GM12878 (cell line): ENCODE measurements around the gene PTPRQ. TPM values are rescaled to one million over a fixed set of nuclear protein-coding genes. Genes with fewer than 3 reads are reported as not detected.

Source experiments
- ATAC-seq: fragments of 200-7000 bp; cut with Tn5 transposase; 3 replicates; pipeline ENCODE4 v1.9.1; 2020; ENCODE audit warnings: mild to moderate bottlenecking, moderate library complexity
- BruUV-seq: library from RNA; stranded (reverse); fragments of 400-500 nt; replicated peaks from 2 replicates; lab custom pipeline; 2021; lab: Mats Ljungman, UMichigan
- CTCF ChIA-PET: fragments of 300-600 bp; sonication (Branson Sonifier 250); formaldehyde crosslinking; extraction: SDS; loops from one replicate; lab custom pipeline; 2021; ENCODE audit warnings: inconsistent platforms; lab: Yijun Ruan, JAX
- POLR2A ChIA-PET: fragments of 350-600 bp; formaldehyde crosslinking; extraction: SDS; loops from one replicate; lab custom pipeline; 2021; ENCODE audit warnings: inconsistent platforms; lab: Charles Lee
- RAD21 ChIA-PET: fragments of 300-600 bp; sonication (Branson Sonifier 250); formaldehyde crosslinking; loops from one replicate; lab custom pipeline; 2023; ENCODE audit warnings: antibody characterized with exemption; ENCODE audit not compliant: unreplicated experiment; lab: Charles Lee
- SMC1A ChIA-PET: fragments of 300-600 bp; sonication (Branson Sonifier 250); formaldehyde crosslinking; loops from one replicate; lab custom pipeline; 2023; ENCODE audit not compliant: unreplicated experiment, uncharacterized antibody; lab: Charles Lee
- DNase-seq: peaks from one replicate; pipeline ENCODE4 v3.0.0-alpha.2; 2011; ENCODE audit warnings: low read depth, low spot score
- FAIRE-seq: peaks from 3 replicates; lab custom pipeline; 2011; peaks lifted over from hg19 to GRCh38; lab: Jason Lieb, UNC
- H2AFZ ChIP-seq: 2 replicates; pipeline ENCODE4 v1.6.0; 2011; ENCODE audit warnings: low read depth, low read length, control low read depth; ENCODE audit not compliant: control insufficient read depth
- H3K27ac ChIP-seq: 2 replicates; pipeline ENCODE4 v1.5.1; 2011; ENCODE audit warnings: control low read depth; ENCODE audit not compliant: control insufficient read depth, insufficient read depth
- H3K27me3 ChIP-seq, 2 experiments: replicated peaks in 1 of 2; 2 replicates each; pipeline versions ENCODE4 v1.6.0 to v1.6.1; 2011; ENCODE audit warnings: low read length in 1 of 2; ENCODE audit not compliant: control insufficient read depth in 2 of 2, insufficient read depth in 2 of 2
- H3K36me3 ChIP-seq, 2 experiments: 2 replicates each; pipeline ENCODE4 v1.5.1; 2011; ENCODE audit warnings: low read length in 1 of 2; ENCODE audit not compliant: control insufficient read depth in 2 of 2, insufficient read depth in 2 of 2
- H3K4me1 ChIP-seq: 2 replicates; pipeline ENCODE4 v1.6.1; 2011; ENCODE audit warnings: mild to moderate bottlenecking, low read length, moderate library complexity, mixed read lengths; ENCODE audit not compliant: control insufficient read depth, insufficient read depth
- H3K4me2 ChIP-seq: 2 replicates; pipeline ENCODE4 v1.6.0; 2011; ENCODE audit warnings: control low read depth; ENCODE audit not compliant: control insufficient read depth, insufficient read depth
- H3K4me3 ChIP-seq: fragments of 200-600 bp; sonication (generic); 2 replicates; pipeline ENCODE4 v1.5.1; 2016
- H3K79me2 ChIP-seq: 2 replicates; pipeline ENCODE4 v1.6.0; 2011; ENCODE audit warnings: low read length; ENCODE audit not compliant: control insufficient read depth, insufficient read depth
- H3K9ac ChIP-seq: 2 replicates; pipeline ENCODE4 v1.8.0; 2011; ENCODE audit warnings: low read length, control low read depth, mixed read lengths; ENCODE audit not compliant: control insufficient read depth, insufficient read depth
- H3K9me3 ChIP-seq: replicated peaks from 3 replicates; pipeline ENCODE4 v1.5.1; 2011; ENCODE audit warnings: mild to moderate bottlenecking, low read length; ENCODE audit not compliant: control insufficient read depth, insufficient read depth
- H4K20me1 ChIP-seq: 2 replicates; pipeline ENCODE4 v1.6.0; 2011; ENCODE audit not compliant: control insufficient read depth, insufficient read depth
- BCL11A ChIP-seq: IDR thresholded peaks from 2 replicates; pipeline ENCODE4 v1.6.1; 2011; ENCODE audit warnings: low read depth, low read length
- CEBPB ChIP-seq, 2 experiments: fragments of 150-350 bp in 1 of 2; IDR thresholded peaks; 2 replicates each; pipeline ENCODE4 v1.6.1; 2012 to 2014; ENCODE audit warnings: low read depth in 2 of 2, low read length in 2 of 2, borderline replicate concordance in 1 of 2, inconsistent platforms in 1 of 2
- CREB1 ChIP-seq: IDR thresholded peaks from 2 replicates; pipeline ENCODE4 v1.6.1; 2012; ENCODE audit warnings: low read depth, mild to moderate bottlenecking, inconsistent platforms
- IRF4 ChIP-seq: IDR thresholded peaks from 2 replicates; pipeline ENCODE4 v1.6.1; 2011; ENCODE audit warnings: low read depth, low read length
- NFYA ChIP-seq: IDR thresholded peaks from 2 replicates; pipeline ENCODE4 v1.6.1; 2011; ENCODE audit warnings: low read depth, mild to moderate bottlenecking, low read length, improper control_type of control experiment, borderline replicate concordance
- POLR2AphosphoS5 ChIP-seq: IDR thresholded peaks from 2 replicates; pipeline ENCODE4 v1.6.1; 2011; ENCODE audit warnings: mild to moderate bottlenecking, low read length, inconsistent platforms
- SREBF1 ChIP-seq: IDR thresholded peaks from 2 replicates; pipeline ENCODE4 v1.6.1; 2012; ENCODE audit warnings: mild to moderate bottlenecking, low read length
- YY1 ChIP-seq: IDR thresholded peaks from 2 replicates; pipeline ENCODE4 v1.6.1; 2011; ENCODE audit warnings: low read depth, mild to moderate bottlenecking, low read length
- ZNF24 ChIP-seq: fragments of 450-650 bp; IDR thresholded peaks from 2 replicates; pipeline ENCODE4 v1.6.1; 2017; ENCODE audit warnings: antibody characterized with exemption, mild to moderate bottlenecking
- WGBS: methylation state at CpG from one replicate; pipeline ENCODE4 v1.1.6; 2016; ENCODE audit warnings: low lambda C conversion rate; ENCODE audit not compliant: insufficient replicate concordance, insufficient coverage; ENCODE audit errors: missing lambda C conversion rate; 5-methylcytosine and 5-hydroxymethylcytosine counted together
- in situ Hi-C: fragments of 300-500 bp; cut with MboI; formaldehyde crosslinking; loops from 9 replicates; pipeline ENCODE4 v1.14.3; 2018; ENCODE audit warnings: mixed read lengths
- intact Hi-C: fragments of 100-400 bp; cut with micrococcal nuclease; formaldehyde crosslinking; loops from one replicate; pipeline ENCODE4 v1.14.2; 2022; ENCODE audit not compliant: unreplicated experiment
- polyA plus RNA-seq, 11 experiments: library from polyadenylated mRNA; depleted of rRNA in 4 of 11; unstranded in 6 of 11; stranded (reverse) in 5 of 11; fragments of >200 nt; fragmentation: Nextera tagmentation in 4 of 11; fragmentation: Illumina TruSeq in 1 of 11; extraction: Ambion mirVana in 4 of 11; extraction: Trizol in 1 of 11; gene quantifications; 1 replicate in 1 of 11; 2 replicates in 10 of 11; pipeline versions ENCODE4 v1.2.1 to v1.2.3, GENCODE V29; 2011 to 2016; ENCODE audit warnings: inconsistent platforms in 2 of 11, missing spikeins in 2 of 11, low read depth in 1 of 11
- total RNA-seq, 4 experiments: library from RNA; depleted of rRNA in 3 of 4; stranded (reverse); fragments of >200 nt in 3 of 4; fragmentation: Illumina TruSeq in 1 of 4; extraction: Trizol in 1 of 4; gene quantifications; 2 replicates each; pipeline versions ENCODE4 v1.2.1 to v1.2.3, GENCODE V29; 2013 to 2021
- TF ChIP-seq, protein P1 (sequence below): fragments of 150-350 bp; IDR thresholded peaks from 2 replicates; pipeline ENCODE4 v1.6.1; 2014; ENCODE audit warnings: mild to moderate bottlenecking, low read depth, low read length
- TF ChIP-seq, protein P2 (sequence below): fragments of 450-650 bp; formaldehyde crosslinking; IDR thresholded peaks from 2 replicates; pipeline ENCODE4 v1.4.0; 2020; ENCODE audit warnings: mild to moderate bottlenecking, moderate library complexity
- TF ChIP-seq, protein P3 (sequence below): fragments of 450-650 bp; formaldehyde crosslinking; IDR thresholded peaks from 2 replicates; pipeline ENCODE4 v1.5.0; 2022; ENCODE audit warnings: mild to moderate bottlenecking, missing genetic modification characterization

The PTPRQ gene
- total and polyA plus RNA-seq, 10 of the 15 experiments (the other 5 are each of a cell fraction or from before 2014, with no cell fraction given): 0.01 TPM; not detected in 9

GRCh38 chr12:80692114-80692513, 248.1 kb downstream of the PTPRQ start (continued):
- TF ChIP-seq CREB1 (no peak), CEBPB (IDR thresholded peaks at IDR 0.05; ENCODE audit: borderline replicate concordance in 1 of 2, low read depth in 2 of 2, low read length in 2 of 2) (no peak), SREBF1 (no peak)
- TF ChIP-seq, protein P1, sequence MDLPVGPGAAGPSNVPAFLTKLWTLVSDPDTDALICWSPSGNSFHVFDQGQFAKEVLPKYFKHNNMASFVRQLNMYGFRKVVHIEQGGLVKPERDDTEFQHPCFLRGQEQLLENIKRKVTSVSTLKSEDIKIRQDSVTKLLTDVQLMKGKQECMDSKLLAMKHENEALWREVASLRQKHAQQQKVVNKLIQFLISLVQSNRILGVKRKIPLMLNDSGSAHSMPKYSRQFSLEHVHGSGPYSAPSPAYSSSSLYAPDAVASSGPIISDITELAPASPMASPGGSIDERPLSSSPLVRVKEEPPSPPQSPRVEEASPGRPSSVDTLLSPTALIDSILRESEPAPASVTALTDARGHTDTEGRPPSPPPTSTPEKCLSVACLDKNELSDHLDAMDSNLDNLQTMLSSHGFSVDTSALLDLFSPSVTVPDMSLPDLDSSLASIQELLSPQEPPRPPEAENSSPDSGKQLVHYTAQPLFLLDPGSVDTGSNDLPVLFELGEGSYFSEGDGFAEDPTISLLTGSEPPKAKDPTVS: no peak

- CTCF ChIA-PET: interaction anchor here (0.7 to 1.1 kb wide), 2 partner anchors 10 to 13 kb away, joined by 3 read pairs; no protein-coding TSS in a partner anchor
- no TSS peak for BruUV-seq
- H3K79me2 ChIP-seq: no peaks in the 10 kb centered on the region
- TF ChIP-seq IRF4: no peak
- TF ChIP-seq POLR2AphosphoS5: no peak
- TF ChIP-seq, protein P2, sequence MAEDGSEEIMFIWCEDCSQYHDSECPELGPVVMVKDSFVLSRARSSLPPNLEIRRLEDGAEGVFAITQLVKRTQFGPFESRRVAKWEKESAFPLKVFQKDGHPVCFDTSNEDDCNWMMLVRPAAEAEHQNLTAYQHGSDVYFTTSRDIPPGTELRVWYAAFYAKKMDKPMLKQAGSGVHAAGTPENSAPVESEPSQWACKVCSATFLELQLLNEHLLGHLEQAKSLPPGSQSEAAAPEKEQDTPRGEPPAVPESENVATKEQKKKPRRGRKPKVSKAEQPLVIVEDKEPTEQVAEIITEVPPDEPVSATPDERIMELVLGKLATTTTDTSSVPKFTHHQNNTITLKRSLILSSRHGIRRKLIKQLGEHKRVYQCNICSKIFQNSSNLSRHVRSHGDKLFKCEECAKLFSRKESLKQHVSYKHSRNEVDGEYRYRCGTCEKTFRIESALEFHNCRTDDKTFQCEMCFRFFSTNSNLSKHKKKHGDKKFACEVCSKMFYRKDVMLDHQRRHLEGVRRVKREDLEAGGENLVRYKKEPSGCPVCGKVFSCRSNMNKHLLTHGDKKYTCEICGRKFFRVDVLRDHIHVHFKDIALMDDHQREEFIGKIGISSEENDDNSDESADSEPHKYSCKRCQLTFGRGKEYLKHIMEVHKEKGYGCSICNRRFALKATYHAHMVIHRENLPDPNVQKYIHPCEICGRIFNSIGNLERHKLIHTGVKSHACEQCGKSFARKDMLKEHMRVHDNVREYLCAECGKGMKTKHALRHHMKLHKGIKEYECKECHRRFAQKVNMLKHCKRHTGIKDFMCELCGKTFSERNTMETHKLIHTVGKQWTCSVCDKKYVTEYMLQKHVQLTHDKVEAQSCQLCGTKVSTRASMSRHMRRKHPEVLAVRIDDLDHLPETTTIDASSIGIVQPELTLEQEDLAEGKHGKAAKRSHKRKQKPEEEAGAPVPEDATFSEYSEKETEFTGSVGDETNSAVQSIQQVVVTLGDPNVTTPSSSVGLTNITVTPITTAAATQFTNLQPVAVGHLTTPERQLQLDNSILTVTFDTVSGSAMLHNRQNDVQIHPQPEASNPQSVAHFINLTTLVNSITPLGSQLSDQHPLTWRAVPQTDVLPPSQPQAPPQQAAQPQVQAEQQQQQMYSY (CRISPR knock-in tag): no peak
- TF ChIP-seq YY1: no peak
- no peak for TF ChIP-seq ZNF24
- TF ChIP-seq, protein P3, sequence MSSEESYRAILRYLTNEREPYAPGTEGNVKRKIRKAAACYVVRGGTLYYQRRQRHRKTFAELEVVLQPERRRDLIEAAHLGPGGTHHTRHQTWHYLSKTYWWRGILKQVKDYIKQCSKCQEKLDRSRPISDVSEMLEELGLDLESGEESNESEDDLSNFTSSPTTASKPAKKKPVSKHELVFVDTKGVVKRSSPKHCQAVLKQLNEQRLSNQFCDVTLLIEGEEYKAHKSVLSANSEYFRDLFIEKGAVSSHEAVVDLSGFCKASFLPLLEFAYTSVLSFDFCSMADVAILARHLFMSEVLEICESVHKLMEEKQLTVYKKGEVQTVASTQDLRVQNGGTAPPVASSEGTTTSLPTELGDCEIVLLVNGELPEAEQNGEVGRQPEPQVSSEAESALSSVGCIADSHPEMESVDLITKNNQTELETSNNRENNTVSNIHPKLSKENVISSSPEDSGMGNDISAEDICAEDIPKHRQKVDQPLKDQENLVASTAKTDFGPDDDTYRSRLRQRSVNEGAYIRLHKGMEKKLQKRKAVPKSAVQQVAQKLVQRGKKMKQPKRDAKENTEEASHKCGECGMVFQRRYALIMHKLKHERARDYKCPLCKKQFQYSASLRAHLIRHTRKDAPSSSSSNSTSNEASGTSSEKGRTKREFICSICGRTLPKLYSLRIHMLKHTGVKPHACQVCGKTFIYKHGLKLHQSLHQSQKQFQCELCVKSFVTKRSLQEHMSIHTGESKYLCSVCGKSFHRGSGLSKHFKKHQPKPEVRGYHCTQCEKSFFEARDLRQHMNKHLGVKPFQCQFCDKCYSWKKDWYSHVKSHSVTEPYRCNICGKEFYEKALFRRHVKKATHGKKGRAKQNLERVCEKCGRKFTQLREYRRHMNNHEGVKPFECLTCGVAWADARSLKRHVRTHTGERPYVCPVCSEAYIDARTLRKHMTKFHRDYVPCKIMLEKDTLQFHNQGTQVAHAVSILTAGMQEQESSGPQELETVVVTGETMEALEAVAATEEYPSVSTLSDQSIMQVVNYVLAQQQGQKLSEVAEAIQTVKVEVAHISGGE (CRISPR knock-in tag): no peak
- no peak for TF ChIP-seq BCL11A
- TF ChIP-seq NFYA: no peak
Observed at GRCh38 chr12:80697270-80697887, 253.3 kb downstream of the PTPRQ start.

More at GRCh38 chr12:80697270-80697887, 253.3 kb downstream of the PTPRQ start:
- Histone ChIP-seq H3K9ac (no peak overlapping the region), H3K4me3 (no peak overlapping the region), H3K36me3 (no peaks in the 10 kb centered on the region), H3K4me2 (no peak overlapping the region), H3K27ac (no peak overlapping the region), H3K9me3 (no peaks in the 10 kb centered on the region), H4K20me1 (no peaks in the 10 kb centered on the region), H3K4me1 (no peaks in the 10 kb centered on the region), H2AFZ (no peak overlapping the region), H3K27me3 (no peaks in the 10 kb centered on the region)
- DNase-seq: no peak
- POLR2A ChIA-PET: no interaction called here
- no peak for FAIRE-seq
- SMC1A ChIA-PET: interaction anchor here (0.6 to 1.8 kb wide), 2 partner anchors 8 to 57 kb away, joined by 3 to 8 read pairs; no protein-coding TSS in a partner anchor
- no peak for ATAC-seq
- WGBS: 50% methylated on average over 2 of the region's 2 CpGs
- RAD21 ChIA-PET: no interaction called here
- intact Hi-C loops: no loop called here
- in situ Hi-C loops: no loop called here
